Stimulated activated effector memory CD8-positive, alpha-beta T cell treated with anti-CD3 and anti-CD28 coated beads, Interleukin-12 subunit alpha, Interleukin-12 subunit beta, amount 100 ng/mL, for 72 hours (primary cell): ENCODE measurements around the gene MATN1.

Experiments used
- ATAC-seq: fragments of 150-1000 bp; cut with Tn5 transposase; 2 replicates; pipeline ENCODE4 v1.10.0; 2021
- DNase-seq, 2 donors: peaks; one replicate each; pipeline ENCODE4 v3.0.0; 2021 to 2022; ENCODE audit warnings: low spot score in 2 of 2
- H3K27ac Mint-ChIP-seq: one replicate; pipeline ENCODE4 v1.8.0; 2022; ENCODE audit warnings: mild to moderate bottlenecking, mixed read lengths
- H3K36me3 Mint-ChIP-seq: one replicate; pipeline ENCODE4 v1.8.0; 2022; ENCODE audit warnings: mild to moderate bottlenecking, mixed read lengths
- H3K4me1 Mint-ChIP-seq: one replicate; pipeline ENCODE4 v1.8.0; 2022; ENCODE audit warnings: mixed read lengths
- H3K4me3 Mint-ChIP-seq: one replicate; pipeline ENCODE4 v1.8.0; 2022; ENCODE audit warnings: mild to moderate bottlenecking, mixed read lengths
- H3K9me3 Mint-ChIP-seq: one replicate; pipeline ENCODE4 v1.8.0; 2022; ENCODE audit warnings: mixed read lengths

Gene MATN1

DNA sequence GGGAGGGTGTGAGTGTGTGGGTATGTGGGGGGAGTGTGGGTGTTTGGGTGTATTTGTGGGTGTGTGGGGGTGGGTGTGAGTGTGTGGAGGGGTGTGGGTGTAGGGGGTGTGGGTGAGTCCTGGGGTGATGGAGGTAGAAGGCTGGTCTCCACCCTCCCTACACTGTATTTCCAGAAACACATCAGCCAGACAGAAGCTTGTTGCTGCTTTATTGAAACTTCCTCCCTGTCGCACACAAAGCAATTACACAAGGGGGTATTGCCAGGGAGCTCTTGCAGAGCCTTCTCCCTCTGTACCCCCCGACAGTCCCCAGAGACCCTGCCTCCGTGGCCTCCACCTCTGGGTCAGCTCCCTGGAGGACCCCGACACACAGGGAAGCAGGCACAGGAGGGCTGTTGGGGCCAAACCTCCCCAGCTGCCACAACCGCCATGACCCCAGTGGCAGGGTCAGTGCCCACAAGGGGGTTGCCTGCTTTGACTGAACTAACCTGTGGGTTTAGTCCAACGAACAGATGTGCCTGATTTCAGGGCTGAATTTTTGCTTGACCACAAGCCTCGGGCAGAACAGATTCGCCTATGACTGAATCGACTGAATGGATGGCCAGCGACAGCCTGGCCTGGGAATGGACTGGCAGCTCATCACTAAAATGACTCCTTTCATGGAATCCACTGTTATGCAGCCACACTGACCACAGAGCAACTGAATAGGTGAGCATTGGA is 9.1 kb upstream of the MATN1 start:
- Mint-ChIP-seq H3K36me3 (peaks cover 90% of the 10 kb centered on the region), H3K4me1 (peaks cover 45% of the 10 kb centered on the region), H3K27ac (peak overlapping the region; percentile 94), H3K4me3 (peak overlapping the region; percentile 43), H3K9me3 (no peaks in the 10 kb centered on the region)
- DNase-seq (no peak), ATAC-seq (peak; percentile 39)

DNA sequence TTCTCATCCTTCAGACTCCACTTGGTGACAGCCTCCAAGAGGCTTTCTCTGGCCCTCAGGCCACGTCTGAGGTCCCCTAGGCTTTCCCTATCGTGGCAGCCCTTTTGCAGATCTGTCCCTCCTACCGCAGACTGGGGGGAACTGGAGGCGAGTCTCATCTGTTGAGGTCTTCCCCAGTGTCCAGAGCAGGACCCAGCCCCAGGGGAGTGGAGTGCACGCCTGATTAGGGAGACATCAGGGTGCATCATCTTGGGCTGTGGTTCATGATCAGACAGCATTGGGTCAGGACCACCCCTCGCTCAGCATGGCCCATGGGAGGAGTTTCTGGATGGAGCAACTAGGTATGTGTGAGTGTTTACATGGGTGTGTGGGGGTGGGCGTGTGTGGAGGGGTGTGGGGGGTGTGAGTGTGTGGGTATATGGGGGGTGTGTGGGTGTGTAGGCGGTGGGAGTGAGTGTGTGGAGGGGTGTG is 8.5 kb upstream of the MATN1 start:
- Mint-ChIP-seq H3K4me1 (peaks cover 39% of the 10 kb centered on the region), H3K27ac (peak overlapping the region; percentile 94), H3K9me3 (no peaks in the 10 kb centered on the region), H3K36me3 (peaks cover 84% of the 10 kb centered on the region), H3K4me3 (peak overlapping the region; percentile 43)
- ATAC-seq (peak; percentile 80), DNase-seq (no peak)

DNA sequence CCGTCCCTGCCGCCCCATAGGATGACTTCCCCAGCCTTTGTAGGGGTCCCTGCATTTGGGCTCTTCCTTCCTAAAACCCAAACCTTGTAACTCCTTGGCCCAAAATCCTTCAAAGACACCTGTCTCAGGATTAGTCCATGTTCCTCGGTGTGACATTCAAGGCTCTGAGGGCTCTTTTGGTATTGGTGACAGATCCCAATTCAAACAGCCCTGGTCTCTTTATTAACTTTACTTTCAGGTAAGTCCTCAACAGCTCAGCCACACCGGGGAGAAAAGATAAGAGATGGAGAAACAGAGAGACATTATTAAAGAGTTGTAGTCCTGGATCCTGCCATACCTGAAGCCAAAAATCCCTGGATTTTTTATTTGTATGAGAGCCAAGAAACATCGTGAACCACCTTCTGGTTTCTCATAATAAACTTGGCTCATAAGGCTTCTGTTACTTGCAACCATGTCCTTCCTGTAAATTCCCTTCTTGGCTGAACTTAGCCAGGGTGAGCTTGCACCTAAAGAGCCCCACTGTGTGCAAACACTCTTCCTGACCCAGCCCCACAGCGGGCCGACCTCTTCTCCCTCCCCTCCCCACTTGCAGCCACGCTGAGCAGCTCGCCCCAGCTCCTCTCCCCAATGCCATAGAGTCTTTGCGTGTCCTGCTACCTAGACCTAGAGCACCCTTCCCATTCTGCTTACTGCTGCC is 7.9 kb upstream of the MATN1 start:
- Mint-ChIP-seq H3K36me3 (peaks cover 82% of the 10 kb centered on the region), H3K27ac (peak overlapping the region; percentile 94), H3K9me3 (no peaks in the 10 kb centered on the region), H3K4me1 (peaks cover 38% of the 10 kb centered on the region), H3K4me3 (peak overlapping the region; percentile 43)
- DNase-seq (no peak), ATAC-seq (no peak)

DNA sequence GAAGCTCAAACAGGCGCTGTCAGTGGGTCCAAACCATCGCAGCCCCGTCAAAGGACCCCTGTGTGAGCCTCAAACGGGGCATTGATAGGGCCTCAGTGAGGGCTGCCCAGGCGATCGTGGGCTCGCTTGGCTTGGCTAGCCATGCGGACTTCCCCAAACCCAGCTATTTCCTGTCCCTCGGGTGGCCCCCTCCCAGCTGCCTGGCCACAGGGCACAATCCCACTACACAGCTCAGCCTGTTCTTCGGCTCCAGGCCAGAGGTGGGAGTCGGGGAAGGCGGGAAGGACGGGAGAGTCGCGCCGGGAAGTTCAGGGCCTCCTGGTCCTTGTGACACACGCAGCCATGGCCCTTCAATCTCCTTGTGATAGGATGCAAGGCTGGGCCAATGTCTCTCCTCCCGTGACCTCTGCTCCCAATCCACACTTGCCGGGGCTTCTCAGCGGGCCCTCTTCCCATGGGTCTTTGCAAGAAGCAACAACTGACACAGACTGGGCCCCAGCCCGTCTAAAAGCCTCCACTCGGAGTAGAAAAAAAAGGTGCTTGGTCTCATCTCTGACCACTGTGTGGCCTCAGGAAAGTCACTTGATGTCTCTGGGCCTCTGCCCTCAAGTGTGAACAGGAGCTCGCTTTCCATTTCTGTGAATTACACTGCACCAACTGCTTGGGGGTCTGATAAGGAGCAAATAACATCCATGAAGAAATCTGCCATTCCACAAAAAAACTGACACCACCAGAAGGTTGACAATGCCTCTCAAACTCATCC is 7.1 kb upstream of the MATN1 start:
- peaks cover 33% of the 10 kb centered on the region for H3K4me1 Mint-ChIP-seq
- ATAC-seq (no peak), DNase-seq (no peak)
- H3K9me3 Mint-ChIP-seq: no peaks in the 10 kb centered on the region
- H3K36me3 Mint-ChIP-seq: peaks cover 82% of the 10 kb centered on the region
- H3K27ac Mint-ChIP-seq: peak overlapping the region; percentile 94
- H3K4me3 Mint-ChIP-seq: no peak overlapping the region

DNA sequence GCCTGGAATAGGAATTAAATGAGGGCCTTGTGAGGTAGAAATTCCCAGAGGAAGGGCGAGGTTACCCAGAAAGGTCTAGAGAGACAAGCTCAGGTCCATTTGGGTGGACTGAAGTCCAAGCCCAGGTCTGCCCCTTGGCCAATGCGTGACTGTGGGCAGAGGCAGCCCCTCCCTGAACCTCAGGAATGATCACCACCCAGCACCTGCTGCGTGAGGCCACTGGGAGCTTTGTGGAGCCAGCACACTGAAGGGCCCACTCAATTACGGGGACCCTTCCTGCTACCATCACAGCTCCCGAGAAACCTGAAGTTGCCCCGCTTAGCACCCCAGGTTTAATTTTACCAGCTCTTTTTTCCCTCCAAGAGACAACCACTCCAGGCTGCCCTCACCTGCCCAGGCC is 6.5 kb upstream of the MATN1 start:
- peak overlapping the region; percentile 94 for H3K27ac Mint-ChIP-seq
- peaks cover 32% of the 10 kb centered on the region for H3K4me1 Mint-ChIP-seq
- no peak for DNase-seq
- ATAC-seq: no peak
- H3K9me3 Mint-ChIP-seq: no peaks in the 10 kb centered on the region
- no peak overlapping the region for H3K4me3 Mint-ChIP-seq
- H3K36me3 Mint-ChIP-seq: peaks cover 82% of the 10 kb centered on the region

DNA sequence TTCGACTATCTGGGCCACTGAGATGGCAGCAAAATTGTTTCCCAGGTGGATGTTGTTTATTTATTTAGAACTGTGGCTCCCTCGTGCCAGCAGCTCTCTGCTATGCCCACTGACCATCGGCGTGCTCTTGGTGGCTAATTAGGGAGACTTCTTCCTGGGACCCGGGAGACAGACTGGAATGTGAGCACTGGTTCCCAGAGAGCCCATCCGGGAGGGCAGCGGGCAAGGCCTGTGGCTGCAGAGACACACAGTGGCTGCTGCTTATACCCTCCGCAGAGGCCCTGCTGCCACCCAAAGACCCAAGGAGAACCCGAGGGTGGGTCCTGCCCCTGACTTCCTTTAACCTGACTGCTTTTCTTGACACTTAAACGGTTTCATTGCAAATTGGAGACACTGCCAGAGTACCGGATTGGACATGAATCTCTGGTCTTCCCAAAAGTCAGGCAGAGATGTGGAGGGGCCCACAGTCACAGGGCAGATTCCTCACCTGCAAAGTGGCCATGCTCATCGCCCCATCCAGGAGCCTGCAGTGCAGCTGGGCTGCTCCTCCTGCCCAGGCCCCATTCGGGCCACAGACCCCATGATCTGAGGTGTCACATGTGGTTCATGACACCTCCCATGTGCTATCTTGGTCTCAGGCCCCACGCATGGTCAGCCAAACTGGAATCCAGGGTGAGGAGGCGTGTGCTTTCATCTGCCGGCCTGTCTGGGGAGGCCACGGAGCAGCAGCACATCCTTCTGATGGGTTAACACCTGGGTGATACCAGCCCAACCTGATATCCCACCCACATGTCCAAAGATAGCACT is 5.7 kb upstream of the MATN1 start:
- peaks cover 35% of the 10 kb centered on the region for H3K4me1 Mint-ChIP-seq
- peak overlapping the region; percentile 26 for H3K27ac Mint-ChIP-seq
- ATAC-seq: no peak

DNA sequence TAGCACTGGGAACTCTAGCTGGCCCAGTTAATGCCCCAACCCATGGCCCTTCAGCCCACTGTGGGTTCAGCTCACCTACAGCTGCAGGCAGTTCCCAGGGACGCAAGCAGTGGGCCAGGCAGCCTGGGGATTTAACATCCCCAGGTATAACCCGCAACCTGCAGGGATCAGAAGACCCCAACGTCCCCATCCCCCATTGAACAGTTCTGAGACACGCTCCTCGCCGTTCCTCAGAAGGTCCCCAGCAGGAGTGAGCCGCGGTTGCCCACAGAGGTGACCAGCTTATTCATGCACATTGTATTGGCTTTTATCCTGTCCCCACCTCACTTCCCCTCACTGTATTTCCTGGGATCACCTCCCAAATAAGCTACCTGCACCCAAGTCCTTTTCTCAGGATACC is 5.0 kb upstream of the MATN1 start:
- DNase-seq (no peak), ATAC-seq (no peak)
- Mint-ChIP-seq H3K4me1 (peaks cover 39% of the 10 kb centered on the region), H3K9me3 (no peaks in the 10 kb centered on the region), H3K4me3 (no peak overlapping the region), H3K27ac (peak overlapping the region; percentile 64), H3K36me3 (peaks cover 74% of the 10 kb centered on the region)

More for the DNA sequence above, 5.7 kb upstream of the MATN1 start:
- Mint-ChIP-seq H3K4me3 (no peak overlapping the region), H3K9me3 (no peaks in the 10 kb centered on the region), H3K36me3 (peaks cover 75% of the 10 kb centered on the region)
- no peak for DNase-seq

DNA sequence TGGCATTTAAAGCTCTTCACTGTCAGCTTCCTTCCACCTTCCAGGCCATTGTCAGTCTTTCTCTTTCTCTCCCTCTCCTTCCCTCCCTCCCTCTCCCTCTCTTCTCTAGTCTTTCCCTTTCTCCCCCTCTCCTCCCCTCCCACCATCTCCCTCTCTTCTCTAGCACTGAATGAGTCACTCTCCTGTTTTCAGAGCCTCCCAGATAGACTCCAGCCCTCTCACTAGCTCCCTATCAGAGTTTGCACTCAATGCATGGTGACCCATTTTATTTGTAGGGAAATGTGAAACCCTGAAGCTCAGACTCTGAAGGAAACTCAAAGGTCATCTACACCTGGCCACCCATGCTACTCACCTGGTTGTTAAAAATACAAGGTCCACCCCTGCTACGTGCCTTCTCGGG is 4.4 kb upstream of the MATN1 start:
- Mint-ChIP-seq H3K27ac (peak overlapping the region; percentile 64), H3K36me3 (peaks cover 72% of the 10 kb centered on the region), H3K4me3 (no peak overlapping the region), H3K4me1 (peaks cover 39% of the 10 kb centered on the region), H3K9me3 (no peaks in the 10 kb centered on the region)
- ATAC-seq (no peak), DNase-seq (no peak)

DNA sequence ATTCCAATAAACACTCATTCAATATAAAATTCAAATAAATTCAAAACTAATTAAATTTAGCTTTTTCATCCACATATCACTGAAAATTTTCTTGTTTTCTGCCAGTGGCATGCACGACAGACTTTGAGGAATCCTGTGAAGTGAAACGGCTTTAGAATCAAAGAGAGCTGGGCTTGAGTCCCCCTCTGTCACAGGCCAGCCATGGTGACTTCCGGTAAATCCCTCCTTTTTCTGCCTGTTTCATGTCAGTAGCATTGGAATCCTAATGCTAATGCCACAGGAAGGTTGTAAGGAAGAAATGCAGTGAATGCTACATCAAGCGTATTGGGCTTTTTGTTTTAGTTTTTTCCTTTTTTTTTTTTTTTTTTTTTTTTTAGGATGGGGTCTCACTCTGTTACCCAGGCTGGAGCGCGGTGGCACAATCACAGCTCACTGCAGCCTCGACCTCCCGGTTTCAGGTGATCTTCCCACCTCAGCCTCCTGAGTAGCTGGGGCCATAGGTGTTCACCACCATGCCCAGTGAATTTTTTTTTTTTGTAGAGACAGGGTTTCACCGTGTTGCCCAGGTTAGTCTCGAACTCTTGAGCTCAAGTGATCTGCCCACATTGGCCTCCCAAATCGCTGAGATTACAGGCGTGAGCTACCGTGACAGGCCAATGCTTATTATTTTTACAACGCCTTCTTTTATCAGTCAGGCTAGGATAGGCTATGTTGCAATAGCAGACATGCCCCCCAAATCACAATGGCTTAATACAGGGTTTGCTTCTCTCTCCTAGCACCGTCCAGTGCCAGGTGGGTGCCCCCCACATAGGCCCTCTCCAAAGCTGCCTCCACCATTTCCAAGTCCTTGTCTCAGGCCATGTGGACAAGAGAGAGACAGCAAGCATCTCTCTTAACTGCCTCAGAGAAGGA is 3.6 kb upstream of the MATN1 start:
- H3K4me1 Mint-ChIP-seq: peaks cover 35% of the 10 kb centered on the region
- no peak overlapping the region for H3K4me3 Mint-ChIP-seq
- DNase-seq (no peak), ATAC-seq (no peak)
- peak overlapping the region; percentile 64 for H3K27ac Mint-ChIP-seq
- no peaks in the 10 kb centered on the region for H3K9me3 Mint-ChIP-seq
- peaks cover 64% of the 10 kb centered on the region for H3K36me3 Mint-ChIP-seq

DNA sequence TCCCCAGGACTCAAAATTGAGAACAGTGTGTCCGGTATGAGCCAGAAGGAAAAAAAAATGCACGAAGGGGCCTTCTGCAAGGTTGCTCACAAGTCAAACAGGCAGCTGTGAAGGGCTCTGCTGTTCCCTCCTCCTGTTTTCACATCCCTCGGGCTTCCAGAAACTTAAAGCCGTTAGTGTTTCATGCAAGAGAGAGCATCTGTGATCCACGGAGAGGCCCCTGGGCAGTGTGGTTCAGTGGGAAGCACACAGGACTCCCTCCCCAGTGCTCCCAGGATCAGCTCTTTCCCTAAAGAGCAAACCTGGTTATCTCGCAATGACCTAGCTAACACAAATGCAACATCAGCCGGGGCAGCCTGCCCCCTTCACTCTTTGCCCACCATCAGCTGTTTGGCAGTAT is 2.9 kb upstream of the MATN1 start:
- Mint-ChIP-seq H3K27ac (no peak overlapping the region), H3K9me3 (no peaks in the 10 kb centered on the region), H3K4me3 (no peak overlapping the region), H3K4me1 (peaks cover 35% of the 10 kb centered on the region), H3K36me3 (peaks cover 56% of the 10 kb centered on the region)
- no peak for DNase-seq
- ATAC-seq: no peak

DNA sequence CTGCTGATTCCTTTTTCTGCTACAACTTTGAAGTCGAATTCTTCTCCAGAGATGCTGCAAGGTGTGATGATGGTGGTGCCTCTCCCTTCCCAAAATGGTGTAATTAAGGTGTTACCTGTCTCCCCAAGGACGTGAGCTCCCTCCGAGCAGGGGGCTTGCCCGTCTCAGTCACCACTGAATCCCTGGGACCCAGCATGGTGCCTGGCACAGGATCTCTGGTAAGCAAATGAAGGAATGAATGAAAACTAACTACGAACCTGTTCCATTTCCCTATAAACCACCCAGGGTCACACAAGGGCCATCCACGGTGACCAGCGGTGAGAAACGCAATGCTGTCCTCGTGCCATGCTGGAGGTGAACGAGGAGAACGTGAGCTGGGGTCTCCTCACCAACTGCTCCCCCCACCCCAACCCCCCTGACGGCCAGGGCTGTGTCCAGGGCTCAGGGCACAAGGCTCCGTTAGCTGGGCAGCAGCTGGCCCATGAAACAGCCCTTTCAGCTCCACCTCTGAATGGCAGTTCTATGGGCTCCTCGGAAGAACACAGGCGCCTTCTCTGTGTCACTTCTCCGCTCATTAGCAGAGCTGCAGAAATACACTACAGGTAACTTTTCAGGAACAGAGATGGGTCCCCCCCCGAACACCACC is 2.2 kb upstream of the MATN1 start:
- DNase-seq (no peak), ATAC-seq (no peak)
- H3K4me3 Mint-ChIP-seq: no peak overlapping the region
- H3K36me3 Mint-ChIP-seq: peaks cover 50% of the 10 kb centered on the region
- H3K4me1 Mint-ChIP-seq: peaks cover 31% of the 10 kb centered on the region
- H3K9me3 Mint-ChIP-seq: no peaks in the 10 kb centered on the region
- H3K27ac Mint-ChIP-seq: peak overlapping the region; percentile 8

DNA sequence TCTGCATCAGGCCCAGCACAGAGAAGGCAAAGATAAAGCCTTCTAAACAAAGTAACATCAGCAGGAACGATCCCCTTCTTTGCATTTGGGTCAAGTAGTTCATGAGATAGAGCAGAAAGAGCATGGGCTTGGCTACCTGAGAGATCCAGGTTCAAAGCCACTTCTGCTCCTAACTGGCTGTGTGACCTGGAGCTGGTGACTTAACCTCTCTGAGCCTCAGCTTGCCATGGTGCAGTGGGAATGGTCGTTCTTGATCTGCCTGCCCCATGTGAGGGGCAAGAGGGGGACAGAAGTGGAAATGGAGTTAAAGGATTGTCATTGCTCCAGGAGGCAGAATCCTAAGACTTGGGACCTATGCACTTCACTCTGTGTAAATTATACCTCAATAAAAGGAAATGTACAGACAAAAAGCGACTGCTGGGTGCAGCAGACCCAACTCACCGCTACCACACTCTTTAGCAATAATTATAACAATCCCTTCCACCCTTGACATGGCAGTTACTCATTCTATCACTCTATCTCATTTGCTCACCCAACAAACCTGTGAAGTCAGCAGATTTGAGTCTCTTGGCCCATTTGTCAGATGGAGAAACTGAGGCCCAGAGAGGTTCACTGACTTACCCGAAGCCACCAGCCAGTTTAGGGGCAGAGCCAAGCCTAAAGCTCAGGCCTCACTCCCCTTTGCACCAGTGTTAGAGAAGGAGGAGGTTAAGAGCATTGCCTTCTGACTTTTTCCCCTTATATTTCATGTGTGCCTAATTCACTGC is 1.5 kb upstream of the MATN1 start:
- ATAC-seq (no peak), DNase-seq (no peak)
- H3K36me3 Mint-ChIP-seq: peaks cover 42% of the 10 kb centered on the region
- no peaks in the 10 kb centered on the region for H3K9me3 Mint-ChIP-seq
- peak overlapping the region; percentile 8 for H3K27ac Mint-ChIP-seq
- H3K4me1 Mint-ChIP-seq: peaks cover 33% of the 10 kb centered on the region
- no peak overlapping the region for H3K4me3 Mint-ChIP-seq

DNA sequence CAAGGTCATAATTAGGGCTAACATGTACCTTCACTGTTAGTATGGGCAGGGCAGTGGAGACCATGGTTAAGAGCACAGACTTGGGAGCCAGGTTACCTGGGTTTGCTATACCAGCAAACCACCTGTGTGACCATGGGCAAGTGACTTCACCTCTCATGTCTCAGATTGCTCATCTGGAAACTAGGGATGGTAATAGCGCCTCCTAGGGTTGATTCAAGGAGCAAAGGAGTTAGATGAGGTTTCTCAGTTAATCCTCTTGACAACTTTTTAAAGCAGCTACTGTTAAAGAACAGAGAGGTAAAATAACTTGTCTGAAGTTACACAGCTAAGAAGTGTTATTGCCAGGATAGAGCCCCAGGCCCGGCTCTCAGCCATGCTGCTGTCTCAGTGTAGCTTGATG is 790 bp upstream of the MATN1 start:
- Mint-ChIP-seq H3K36me3 (peaks cover 39% of the 10 kb centered on the region), H3K4me3 (no peak overlapping the region), H3K9me3 (no peaks in the 10 kb centered on the region), H3K27ac (peak overlapping the region; percentile 63), H3K4me1 (peaks cover 34% of the 10 kb centered on the region)
- ATAC-seq: no peak
- no peak for DNase-seq
